ENCODE results near the gene FRMD4A.
"Not testable (repeated sequence)": the region's sequence is repeated elsewhere in the genome, so short reads cannot be mapped to it uniquely, and the experiment has no call there.

The FRMD4A gene

GRCh38 chr10:14285941-14286560, 44.7 kb downstream of the FRMD4A start:
- no peak for DNase-seq

- DNase-seq = no peak
Observed at GRCh38 chr10:14282276-14282675, 48.4 kb downstream of the FRMD4A start.

DNA sequence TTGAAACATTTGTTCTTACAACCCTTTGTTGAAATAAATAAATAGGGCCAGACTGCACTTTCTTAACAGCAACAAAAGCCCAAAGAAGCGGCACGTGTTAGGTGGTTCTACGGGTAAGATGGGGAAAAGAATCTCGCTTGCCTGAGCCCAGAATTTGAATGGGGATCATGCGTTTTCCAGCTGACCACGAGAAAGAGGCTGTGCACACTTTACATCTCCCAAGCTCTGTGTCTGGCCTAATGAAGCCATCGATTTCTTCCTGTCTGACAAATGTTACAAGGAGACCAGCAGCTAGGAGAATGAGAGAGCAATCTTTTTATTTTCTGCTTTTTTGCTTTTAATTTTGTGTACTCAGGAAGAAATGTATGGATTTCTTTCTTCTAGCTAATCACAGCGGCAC, 52.2 kb downstream of the FRMD4A start:
- no peak for DNase-seq

DNA sequence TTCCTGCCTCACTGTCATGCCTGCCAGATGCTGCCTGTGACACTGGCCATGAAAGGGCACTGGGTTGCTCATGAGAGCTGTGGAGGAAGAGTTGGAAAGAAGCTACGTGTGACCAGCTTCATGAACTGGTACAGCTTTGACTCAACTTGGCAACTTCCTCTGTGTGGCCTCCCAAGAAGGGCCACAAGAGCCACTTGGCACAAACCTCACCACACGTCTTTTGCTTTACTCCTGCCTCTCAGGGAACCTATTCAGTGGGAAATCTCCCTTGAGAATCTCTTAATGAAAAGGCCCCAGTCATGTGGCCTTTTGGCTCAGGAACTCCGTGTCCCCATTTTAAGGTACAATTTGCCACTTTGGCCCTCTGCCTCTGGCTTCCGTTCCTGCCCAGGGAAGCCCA, 54.5 kb downstream of the FRMD4A start:
- DNase-seq = peak in 1 of 2 experiments; percentile 30

DNA sequence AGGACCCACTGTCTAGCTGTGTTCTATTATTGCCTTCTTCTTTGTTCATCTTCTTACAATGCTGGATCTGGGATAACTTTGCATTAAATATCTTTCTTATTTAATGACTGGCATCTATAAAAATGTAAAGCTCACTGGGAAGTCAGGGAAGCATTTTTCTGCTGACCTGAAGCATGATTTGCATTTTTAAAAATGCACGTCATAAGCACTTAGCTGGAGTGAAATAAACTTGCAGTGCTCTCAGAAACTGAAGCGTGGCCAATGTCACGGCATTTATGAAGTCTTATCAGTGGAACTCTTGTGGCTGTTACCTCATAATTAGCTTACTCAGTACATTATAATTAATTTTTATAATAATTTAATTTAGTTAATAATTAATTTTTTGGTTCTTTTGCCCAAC, 59.1 kb downstream of the FRMD4A start:
- no peak for DNase-seq

DNA sequence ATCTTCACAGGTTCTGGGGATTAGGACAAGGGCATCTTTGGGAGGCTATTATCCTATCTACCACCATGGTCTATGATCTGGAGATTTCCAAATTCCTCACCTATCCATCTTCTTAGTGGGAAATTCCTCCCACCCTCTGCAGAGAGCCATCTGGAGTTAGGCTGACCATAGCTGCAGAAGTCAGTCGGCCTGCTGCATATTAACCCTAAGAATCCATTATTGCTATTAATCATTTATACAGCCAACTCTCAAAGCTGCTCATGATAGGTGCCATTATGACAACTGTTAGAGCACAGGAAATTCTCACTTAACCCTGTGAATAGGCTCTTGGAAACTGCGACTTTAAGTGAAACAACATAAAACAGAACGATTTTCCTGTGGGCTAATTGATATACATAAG, 60.4 kb downstream of the FRMD4A start:
- DNase-seq = no peak

GRCh38 chr10:14265709-14266108, 65.0 kb downstream of the FRMD4A start:
- no peak for DNase-seq

DNA sequence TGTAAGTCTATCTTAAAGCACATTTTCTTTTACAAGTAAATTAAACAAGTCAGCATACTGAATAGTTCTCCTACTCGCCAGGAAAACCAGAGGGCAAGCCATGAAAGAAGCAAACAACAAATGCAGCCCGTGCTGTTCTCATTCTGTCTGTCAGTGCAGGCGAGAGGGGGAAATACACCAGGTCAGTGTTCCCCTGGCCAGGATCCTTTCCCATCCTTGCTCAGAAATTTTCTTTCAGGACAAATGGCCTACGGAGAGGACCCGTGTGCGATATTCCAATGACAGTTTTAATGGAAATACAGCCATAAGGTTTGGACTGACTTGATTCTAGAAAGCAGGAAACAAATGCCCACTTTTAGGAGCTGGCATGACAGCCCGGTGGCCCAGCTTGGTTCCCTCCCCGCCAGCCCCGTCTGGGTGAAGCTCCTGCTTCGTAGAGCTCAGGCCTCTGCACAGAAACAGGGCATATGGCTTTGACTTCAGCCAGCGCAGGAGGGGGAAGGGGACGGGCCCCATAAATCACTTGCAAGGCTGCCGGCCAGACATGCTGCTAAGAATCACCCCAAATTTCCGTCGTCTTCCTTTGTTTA, 67.8 kb downstream of the FRMD4A start:
- peak in 1 of 2 experiments; percentile 33 for DNase-seq

GRCh38 chr10:14261336-14261735, 69.4 kb downstream of the FRMD4A start:
- DNase-seq = no peak

DNA sequence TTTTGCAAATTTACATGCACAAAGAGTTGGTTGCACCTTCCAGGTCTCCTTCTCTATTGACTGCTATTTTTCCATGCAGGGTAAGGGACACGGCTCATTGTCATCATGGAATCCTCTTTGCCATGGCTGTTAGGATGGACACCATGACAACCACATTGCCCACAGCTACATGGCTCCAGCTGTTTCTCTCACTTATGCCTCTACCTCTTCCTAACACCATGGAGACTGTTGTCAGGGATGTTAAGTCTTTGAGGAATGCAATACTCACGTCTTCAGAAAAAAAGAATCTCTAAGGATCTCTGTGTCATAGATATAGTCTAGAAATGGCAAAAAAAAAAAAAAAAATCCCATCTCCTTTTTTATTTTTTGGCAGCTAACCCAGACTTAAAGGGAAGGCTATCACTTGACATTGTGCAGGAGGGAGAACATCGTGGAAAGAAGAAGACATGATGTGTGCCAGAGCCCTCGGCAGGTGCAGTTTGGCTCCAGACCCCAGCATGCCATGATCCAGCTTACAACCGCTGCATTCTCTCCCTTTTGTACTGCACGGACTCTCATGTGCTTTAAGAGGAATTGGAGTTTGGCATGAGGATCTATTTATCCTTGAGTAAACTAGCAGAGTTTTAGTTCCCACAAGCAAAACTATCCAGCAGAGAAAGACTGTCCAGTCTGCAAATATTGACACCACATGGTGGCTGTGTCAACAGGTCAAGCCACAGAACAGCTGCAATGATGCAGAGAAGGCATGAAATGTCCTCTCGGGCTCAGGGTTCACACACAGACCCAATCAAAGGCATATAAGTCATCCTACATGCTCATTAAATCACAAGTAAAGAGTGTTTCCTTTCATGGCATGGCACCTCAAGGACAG, 70.8 kb downstream of the FRMD4A start:
- no peak for DNase-seq

DNA sequence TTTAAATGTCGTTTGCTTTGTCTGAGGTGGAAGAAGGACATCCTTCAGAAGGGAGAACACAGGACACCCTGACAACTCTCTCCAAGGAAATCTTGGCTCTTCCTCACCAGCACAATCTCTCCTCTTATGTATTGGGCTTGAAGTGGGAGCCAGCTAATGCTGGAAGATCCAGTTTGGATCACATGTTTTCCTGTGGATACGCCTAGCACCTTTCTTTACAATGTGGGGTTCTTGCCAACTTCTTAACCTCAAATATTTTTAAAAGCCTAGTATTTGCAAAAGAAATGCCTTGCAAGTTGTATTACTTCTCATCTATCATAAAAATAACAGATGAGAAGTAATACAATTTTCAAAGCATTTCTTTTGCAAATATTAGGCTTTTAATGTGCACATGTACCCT, 76.4 kb downstream of the FRMD4A start:
- DNase-seq = no peak

DNA sequence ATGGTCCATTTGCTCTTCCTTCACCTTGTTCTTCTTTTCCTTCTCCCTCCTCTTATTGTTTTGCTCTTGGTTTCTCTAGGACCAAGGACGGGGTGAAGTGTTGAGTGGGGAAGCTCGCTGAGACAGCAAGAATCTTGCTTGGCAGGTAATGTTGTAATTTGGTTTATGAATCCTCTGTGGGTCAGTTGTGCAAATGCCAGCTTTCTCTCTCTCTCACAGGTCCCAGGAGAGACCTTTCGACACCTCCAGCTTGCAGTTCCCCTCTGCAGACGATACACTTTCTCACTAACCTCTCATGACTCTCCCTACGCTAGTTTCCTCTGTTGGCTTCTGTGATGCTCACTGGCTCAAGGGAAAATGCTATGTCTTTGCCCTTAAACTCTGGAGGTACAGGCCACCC, 77.0 kb downstream of the FRMD4A start:
- no peak for DNase-seq

DNA sequence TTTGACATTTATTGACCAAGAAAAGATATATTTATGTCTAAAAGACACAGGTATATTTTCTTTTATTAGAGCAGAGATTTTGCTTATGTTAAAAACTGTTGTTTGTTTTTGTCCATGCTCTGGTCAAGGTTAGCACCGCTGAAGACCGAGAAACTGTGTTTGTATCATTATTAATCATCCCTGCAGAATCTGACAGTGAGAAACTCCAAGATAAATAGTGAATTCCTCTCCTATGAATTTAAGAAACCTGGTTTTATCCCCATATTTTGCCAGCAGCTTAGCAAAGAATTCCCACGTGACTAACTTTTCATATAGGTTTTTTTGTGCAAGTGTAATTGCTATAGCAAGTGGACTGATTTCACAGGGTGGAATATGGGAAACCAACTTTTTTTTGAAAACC, 77.6 kb downstream of the FRMD4A start:
- DNase-seq = no peak

- no peak for DNase-seq
Observed at GRCh38 chr10:14250496-14251076, 80.1 kb downstream of the FRMD4A start.

GRCh38 chr10:14247377-14248116, 83.2 kb downstream of the FRMD4A start:
- peak; percentile 83 to 92 for DNase-seq

- DNase-seq = no peak
Observed at GRCh38 chr10:14244801-14245211, 85.9 kb downstream of the FRMD4A start.

DNA sequence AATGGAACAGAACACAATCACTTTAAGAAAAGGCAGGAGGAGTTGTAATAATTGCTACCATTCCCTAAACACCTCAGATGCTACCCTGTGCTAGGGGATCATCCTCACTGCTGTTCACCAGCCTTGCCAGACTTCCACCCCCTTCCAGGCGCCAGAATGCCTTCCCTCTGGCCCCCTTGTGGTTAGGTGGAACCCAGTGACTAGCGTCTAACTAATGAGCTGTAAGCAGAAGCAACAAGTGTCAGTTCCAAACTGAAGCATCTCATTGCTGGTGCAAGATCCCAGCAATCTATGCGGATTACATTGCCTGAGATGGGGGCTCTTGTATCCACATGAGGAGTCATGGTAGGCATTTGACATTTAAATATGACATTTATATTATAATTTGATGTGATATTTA, 86.6 kb downstream of the FRMD4A start:
- peak in 1 of 2 experiments; percentile 20 for DNase-seq

GRCh38 chr10:14243221-14243620, 87.5 kb downstream of the FRMD4A start:
- no peak for DNase-seq

- DNase-seq = no peak
Observed at GRCh38 chr10:14241196-14241595, 89.5 kb downstream of the FRMD4A start.

DNA sequence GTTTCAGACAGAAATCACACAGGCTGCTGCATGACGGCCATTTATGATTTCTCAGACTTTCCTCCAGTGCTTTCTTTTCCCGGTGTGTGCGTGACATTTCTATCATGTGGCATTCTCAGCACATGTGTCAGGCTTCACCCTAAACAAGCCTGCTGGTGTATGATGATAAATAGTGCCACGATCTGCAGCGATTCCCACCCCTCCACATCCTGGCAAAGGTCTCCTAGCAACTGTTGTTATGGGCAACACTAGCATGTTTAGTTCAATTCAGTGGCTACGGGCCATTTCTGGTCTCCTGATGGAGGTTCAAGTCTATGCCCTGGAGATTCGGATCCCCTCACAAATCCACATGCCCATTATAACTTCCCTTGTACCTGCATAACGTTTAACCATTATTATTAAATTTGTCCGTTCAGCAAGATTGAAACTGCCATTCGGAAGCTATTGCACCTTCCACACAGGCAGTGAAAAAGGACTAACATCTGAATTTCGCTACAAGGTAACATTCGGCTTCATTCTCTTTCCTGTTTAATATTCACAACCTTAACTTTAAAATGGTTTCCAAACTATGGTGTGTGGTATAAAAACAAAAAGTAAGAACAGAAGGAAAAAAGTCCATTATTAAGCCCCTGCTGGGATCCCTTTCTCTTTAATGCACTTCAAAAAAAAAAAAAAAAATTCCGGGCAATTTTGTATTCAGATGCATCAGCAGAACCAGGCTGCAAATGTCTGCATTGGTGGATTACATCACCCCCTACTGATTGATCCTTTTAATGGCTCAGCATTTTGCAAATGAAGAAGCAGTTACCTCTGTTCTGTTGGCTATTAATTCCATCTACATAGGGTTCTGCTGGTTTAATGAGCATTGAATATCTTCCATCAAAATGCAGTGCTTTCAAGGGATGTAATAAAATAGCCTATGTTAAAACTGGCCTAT, 90.2 kb downstream of the FRMD4A start:
- DNase-seq = peak in 1 of 2 experiments; percentile 6

DNA sequence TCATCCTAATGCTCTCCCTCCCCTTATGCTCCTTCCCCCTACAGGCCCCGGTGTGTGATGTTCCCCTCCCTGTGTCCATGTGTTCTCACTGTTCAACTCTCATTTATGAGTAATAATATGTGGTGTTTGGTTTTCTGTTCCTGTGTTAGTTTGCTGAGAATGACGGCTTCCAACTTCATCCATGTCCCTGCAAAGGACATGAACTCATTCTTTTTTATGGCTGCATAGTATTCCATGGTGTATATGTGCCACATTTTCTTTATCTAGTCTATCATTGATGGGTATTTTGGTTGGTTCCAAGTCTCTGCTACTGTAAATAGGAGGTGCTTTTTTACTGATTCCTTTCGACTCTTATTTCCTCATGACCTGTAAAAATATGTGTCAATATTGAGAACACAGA, 92.1 kb downstream of the FRMD4A start:
- DNase-seq = not testable (repeated sequence)

- no peak for DNase-seq
Observed at GRCh38 chr10:14236341-14236740, 94.4 kb downstream of the FRMD4A start.

Data from NCI-H446 (cell line).